Colonic mucosa (tissue), 4 donors: Measurements from ENCODE around the gene AZIN2. TPM values are rescaled to one million over a fixed set of nuclear protein-coding genes. Genes with fewer than 3 reads are reported as not detected.
"Not testable (repeated sequence)": the region's sequence is repeated elsewhere in the genome, so short reads cannot be mapped to it uniquely, and the experiment has no call there.

ENCODE experiments used
- DNase-seq: peaks from one replicate; pipeline ENCODE4 v3.0.0-alpha.2; 2020
- H3K27ac ChIP-seq: fragments of 200-600 bp; one replicate; pipeline ENCODE4 v1.8.0; 2021
- H3K27me3 ChIP-seq: fragments of 200-600 bp; one replicate; pipeline ENCODE4 v1.8.0; 2021
- H3K36me3 ChIP-seq: fragments of 200-600 bp; one replicate; pipeline ENCODE4 v1.8.0; 2021
- H3K4me1 ChIP-seq: fragments of 200-600 bp; one replicate; pipeline ENCODE4 v1.8.0; 2021; ENCODE audit warnings: mild to moderate bottlenecking
- H3K4me3 ChIP-seq: fragments of 200-600 bp; one replicate; pipeline ENCODE4 v1.8.0; 2021
- H3K9ac ChIP-seq, 2 donors: one replicate each; pipeline ENCODE4 v1.7.0; 2013; ENCODE audit warnings: control low read depth in 2 of 2, low read depth in 2 of 2, low read length in 2 of 2
- H3K9me3 ChIP-seq: fragments of 200-600 bp; one replicate; pipeline ENCODE4 v1.8.0; 2021
- CTCF ChIP-seq: fragments of 200-600 bp; IDR thresholded peaks from one replicate; pipeline ENCODE4 v1.8.0; 2022; ENCODE audit warnings: antibody characterized with exemption, mild to moderate bottlenecking
- intact Hi-C: fragments of 100-400 bp; cut with DNase I; formaldehyde crosslinking; loops from one replicate; pipeline ENCODE4 v1.14.1; 2022
- total RNA-seq, 2 donors: library from RNA; stranded (reverse); fragmentation: NEBNext Ultra II Directional in 1 of 2; extraction: Animal tissue kit (Norgen Biotek cat#: 25700) in 1 of 2; gene quantifications; one replicate each; pipeline ENCODE4 v1.2.1, GENCODE V29; 2021
- donor health status: healthy.
- donor health status: DM: no; HTN: no; CAD: no.
- donor health status: DM: no; HTN: no; CAD: no.

The AZIN2 gene
- total RNA-seq, 2 donors from 2014 or later: 10.2 to 21.4 TPM

- DNase-seq: no peak
- Histone ChIP-seq H3K36me3 (no peaks in the 10 kb centered on the region), H3K27ac (no peak overlapping the region), H3K9me3 (no peaks in the 10 kb centered on the region), H3K4me1 (no peaks in the 10 kb centered on the region), H3K4me3 (no peak overlapping the region), H3K9ac (no peak overlapping the region), H3K27me3 (no peaks in the 10 kb centered on the region)
- TF ChIP-seq CTCF: no peak
- intact Hi-C loops: no loop called here
These were observed 16.2 kb downstream of the AZIN2 start for GRCh38 chr1:33097137-33097611.

GRCh38 chr1:33097762-33098161 is 16.8 kb downstream of the AZIN2 start:
- Histone ChIP-seq H3K27ac (no peak overlapping the region), H3K4me3 (no peak overlapping the region), H3K4me1 (no peaks in the 10 kb centered on the region), H3K27me3 (no peaks in the 10 kb centered on the region), H3K9ac (no peak overlapping the region), H3K9me3 (no peaks in the 10 kb centered on the region), H3K36me3 (no peaks in the 10 kb centered on the region)
- no peak for DNase-seq
- no peak for TF ChIP-seq CTCF
- intact Hi-C loops: no loop called here

- H3K27ac ChIP-seq: no peak overlapping the region
- DNase-seq: no peak
These were observed 17.4 kb downstream of the AZIN2 start for GRCh38 chr1:33098371-33098770.

GRCh38 chr1:33099290-33100118 is 18.6 kb downstream of the AZIN2 start:
- Histone ChIP-seq H3K9me3 (no peaks in the 10 kb centered on the region), H3K4me1 (no peaks in the 10 kb centered on the region), H3K36me3 (no peaks in the 10 kb centered on the region), H3K27ac (no peak overlapping the region), H3K27me3 (no peaks in the 10 kb centered on the region), H3K4me3 (no peak overlapping the region), H3K9ac (no peak overlapping the region)
- no peak for DNase-seq
- no peak for TF ChIP-seq CTCF
- intact Hi-C loops: no loop called here

More at GRCh38 chr1:33098371-33098770, 17.4 kb downstream of the AZIN2 start:
- no peak for TF ChIP-seq CTCF
- no peaks in the 10 kb centered on the region for H3K4me1 ChIP-seq
- no peaks in the 10 kb centered on the region for H3K36me3 ChIP-seq
- no peaks in the 10 kb centered on the region for H3K27me3 ChIP-seq
- intact Hi-C loops: no loop called here
- no peak overlapping the region for H3K9ac ChIP-seq
- H3K4me3 ChIP-seq: no peak overlapping the region
- H3K9me3 ChIP-seq: no peaks in the 10 kb centered on the region

- not testable (repeated sequence) for H3K27ac ChIP-seq, H3K9ac ChIP-seq
These were observed 19.1 kb downstream of the AZIN2 start for GRCh38 chr1:33100119-33100415.

GRCh38 chr1:33110477-33110876 is 29.5 kb downstream of the AZIN2 start:
- DNase-seq: no peak
- TF ChIP-seq CTCF: no peak
- intact Hi-C loops: no loop called here

More at GRCh38 chr1:33100119-33100415, 19.1 kb downstream of the AZIN2 start:
- intact Hi-C loops, DNase-seq, H3K4me3 ChIP-seq, H3K27me3 ChIP-seq, H3K9me3 ChIP-seq, H3K36me3 ChIP-seq, H3K4me1 ChIP-seq: not testable (repeated sequence)

More at GRCh38 chr1:33110477-33110876, 29.5 kb downstream of the AZIN2 start:
- no peak overlapping the region for H3K4me3 ChIP-seq
- no peaks in the 10 kb centered on the region for H3K9me3 ChIP-seq
- no peak overlapping the region for H3K27ac ChIP-seq
- H3K36me3 ChIP-seq: no peaks in the 10 kb centered on the region
- no peaks in the 10 kb centered on the region for H3K27me3 ChIP-seq
- no peaks in the 10 kb centered on the region for H3K4me1 ChIP-seq
- no peak overlapping the region for H3K9ac ChIP-seq
